Peyer's patch (tissue), 4 donors: ENCODE measurements around the gene PLXNA2.

Experiments
- CTCF ChIP-seq, 6 experiments: fragments of 450-650 bp in 4 of 6; fragments of 200-600 bp in 2 of 6; sonication (generic) in 1 of 6; IDR thresholded peaks; one replicate each; pipeline ENCODE4 v1.5.1; 2017 to 2019; ENCODE audit warnings: antibody characterized with exemption in 6 of 6, mild to moderate bottlenecking in 3 of 6, moderate library complexity in 1 of 6
- POLR2A ChIP-seq, 2 donors: fragments of 450-650 bp; IDR thresholded peaks; one replicate each; pipeline ENCODE4 v1.5.1; 2017; ENCODE audit warnings: antibody characterized with exemption in 2 of 2, mild to moderate bottlenecking in 2 of 2, moderate library complexity in 2 of 2

- TF ChIP-seq POLR2A (IDR thresholded peaks at IDR 0.05) (no peak), CTCF (IDR thresholded peaks at IDR 0.05) (no peak)
These were observed 107.6 kb downstream of the PLXNA2 start for GRCh38 chr1:208136459-208137182.
